Nucleus accumbens (tissue), 56 donors: Measurements from ENCODE around the gene GPR83.
"Not testable (repeated sequence)": the region's sequence is repeated elsewhere in the genome, so short reads cannot be mapped to it uniquely, and the experiment has no call there.

Experiments used
- DNase-seq, 56 donors: peaks; one replicate each; lab custom pipeline; 2025; lab: John Stamatoyannopoulos, UW

GPR83 gene

DNA sequence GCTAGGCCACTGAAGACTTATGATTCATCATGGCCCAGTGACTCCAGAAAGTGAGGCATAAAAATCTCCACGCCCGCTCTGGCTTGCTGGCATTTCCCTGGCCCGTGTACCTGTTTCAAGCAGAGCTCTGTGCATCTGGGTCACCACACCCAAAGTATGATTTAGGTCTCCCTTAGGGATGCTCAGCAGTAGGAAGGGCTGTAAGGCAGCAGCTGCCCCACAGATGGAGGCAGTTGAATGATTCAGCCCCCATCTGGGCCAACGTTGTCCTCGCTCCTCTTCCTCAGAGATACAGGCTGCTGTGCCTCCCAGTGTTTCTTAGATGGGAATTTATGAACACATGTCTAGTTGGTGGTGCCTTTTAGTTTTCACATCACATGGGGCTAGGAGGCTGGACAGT lies 21.6 kb downstream of the GPR83 start:
- no peak for DNase-seq

- DNase-seq = no peak
Observed at GRCh38 chr11:94376841-94377240, 24.4 kb downstream of the GPR83 start.

GRCh38 chr11:94370576-94370975 lies 30.6 kb downstream of the GPR83 start:
- DNase-seq = not testable (repeated sequence)

- DNase-seq = not testable (repeated sequence)
Observed at GRCh38 chr11:94350850-94351563, 50.2 kb downstream of the GPR83 start.

- not testable (repeated sequence) for DNase-seq
Observed at GRCh38 chr11:94346311-94346710, 54.9 kb downstream of the GPR83 start.

DNA sequence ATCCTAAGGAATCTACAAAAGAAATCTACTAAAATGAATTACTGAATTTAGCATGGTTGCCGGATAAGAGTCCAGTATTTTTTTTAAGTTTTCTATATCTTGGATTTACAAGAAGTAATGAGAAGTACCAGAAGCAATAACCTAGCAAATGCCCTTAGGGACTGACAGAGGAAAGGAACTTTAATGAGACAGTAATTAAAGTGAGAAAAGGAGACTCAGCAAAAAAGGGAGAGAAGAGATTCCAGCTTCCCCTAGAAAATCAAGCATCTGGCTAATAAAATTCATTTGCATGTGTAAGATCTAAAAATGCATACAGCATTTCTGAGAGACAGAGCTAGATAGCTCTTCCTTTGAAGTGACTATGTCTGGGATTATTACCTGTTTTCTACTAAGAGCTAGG lies 57.7 kb downstream of the GPR83 start:
- no peak for DNase-seq

- no peak for DNase-seq
Observed at GRCh38 chr11:94342250-94342649, 59.0 kb downstream of the GPR83 start.

GRCh38 chr11:94338651-94339050 lies 62.6 kb downstream of the GPR83 start:
- no peak for DNase-seq

GRCh38 chr11:94336033-94336432 lies 65.2 kb downstream of the GPR83 start:
- DNase-seq = no peak

GRCh38 chr11:94332814-94333213 lies 68.4 kb downstream of the GPR83 start:
- no peak for DNase-seq

DNA sequence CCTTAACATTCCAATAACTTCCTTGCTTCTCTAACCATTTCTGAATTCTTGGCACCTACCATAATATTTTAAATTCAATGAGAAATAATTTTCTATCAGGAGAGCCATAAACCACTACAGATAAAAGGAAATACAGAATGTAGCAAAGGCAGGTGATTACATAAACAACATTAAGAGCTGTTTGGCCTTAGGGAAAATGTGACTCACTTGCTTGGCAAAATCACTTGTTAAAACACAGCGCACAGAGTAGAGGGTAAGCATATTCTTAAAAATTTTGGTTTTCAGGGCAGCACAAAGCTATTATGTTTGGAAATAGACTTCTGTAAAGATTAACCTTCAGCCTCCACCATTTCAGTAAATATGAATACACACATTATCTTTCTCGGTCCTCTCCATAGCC lies 70.4 kb downstream of the GPR83 start:
- no peak for DNase-seq

- no peak for DNase-seq
Observed at GRCh38 chr11:94329501-94329900, 71.7 kb downstream of the GPR83 start.

GRCh38 chr11:94328587-94329080 lies 72.6 kb downstream of the GPR83 start:
- DNase-seq = no peak
